HG03039 (cell line): ENCODE data around the gene CCIN.

Source experiments
- ATAC-seq: cut with Tn5 transposase; IDR thresholded peaks from one replicate; pipeline ENCODE4 v1.9.1; 2021; ENCODE audit warnings: mild to moderate bottlenecking, moderate library complexity; ENCODE audit not compliant: unreplicated experiment

Gene CCIN

DNA sequence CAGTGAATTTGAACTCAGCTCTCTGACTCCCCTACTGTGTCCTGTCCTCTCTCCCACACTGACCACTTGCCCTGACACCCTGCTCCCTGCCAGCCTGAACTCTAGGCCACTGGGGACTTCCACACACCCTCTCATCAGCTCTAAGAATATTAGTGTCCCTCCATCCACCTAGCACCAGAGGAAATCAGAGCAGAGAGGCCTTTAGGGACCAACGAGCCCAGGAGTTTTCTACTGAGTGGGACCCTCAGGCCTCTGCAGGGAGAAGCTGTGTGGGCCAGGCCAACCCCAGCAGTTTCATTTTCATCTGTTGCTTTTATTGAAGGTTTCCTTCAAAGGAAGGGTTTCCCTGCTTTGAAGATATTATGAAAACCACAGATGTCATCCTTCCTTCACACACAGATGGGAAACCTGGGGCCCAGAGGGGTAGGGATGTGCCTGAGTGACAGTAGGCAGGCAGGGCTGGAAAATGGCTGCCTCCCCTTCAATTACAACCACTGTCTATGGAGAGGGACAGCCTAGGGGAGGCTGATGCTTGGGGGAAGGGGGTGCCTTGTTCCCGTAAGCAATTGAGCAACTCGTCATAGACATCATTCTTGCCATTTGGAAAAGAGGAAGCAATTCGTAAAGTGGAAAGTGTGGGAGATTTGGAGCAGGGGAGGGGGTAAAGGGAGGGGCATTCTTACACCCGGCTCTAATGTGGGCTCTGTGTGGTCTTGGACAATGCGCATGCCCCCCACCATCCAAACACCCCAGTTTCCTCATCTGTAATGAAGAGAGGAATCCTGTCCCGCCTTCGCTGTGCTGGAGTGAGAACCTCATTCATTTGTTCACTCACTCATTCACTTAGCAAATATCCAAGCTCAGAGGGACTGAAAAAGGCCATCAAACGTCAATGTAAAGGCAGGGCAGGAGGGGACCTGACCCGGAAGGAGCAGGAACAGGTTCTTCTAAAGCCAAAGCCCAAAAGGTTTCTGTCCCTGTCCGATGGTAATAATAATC is 28.8 kb upstream of the CCIN start:
- ATAC-seq: no peak

DNA sequence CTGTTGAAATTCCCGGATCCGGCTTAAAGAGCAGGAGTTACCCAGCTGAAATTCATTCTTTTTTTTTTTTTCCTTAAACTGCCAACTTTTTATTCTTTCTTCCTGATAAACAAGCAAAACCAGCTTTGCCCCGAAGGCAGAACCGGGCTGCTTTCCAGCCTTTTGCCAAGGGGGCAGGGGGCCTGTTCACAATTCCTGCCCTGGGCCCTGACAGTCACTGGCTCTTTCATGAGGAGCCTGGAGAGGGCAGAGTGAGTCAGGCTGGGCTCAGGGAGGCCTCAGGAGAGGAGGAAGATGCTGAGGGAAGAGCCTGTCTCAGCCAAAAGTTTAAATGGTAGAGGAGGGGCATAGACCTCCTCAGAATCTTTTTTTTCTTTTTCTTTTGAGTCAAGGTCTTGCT is 27.9 kb upstream of the CCIN start:
- no peak for ATAC-seq

DNA sequence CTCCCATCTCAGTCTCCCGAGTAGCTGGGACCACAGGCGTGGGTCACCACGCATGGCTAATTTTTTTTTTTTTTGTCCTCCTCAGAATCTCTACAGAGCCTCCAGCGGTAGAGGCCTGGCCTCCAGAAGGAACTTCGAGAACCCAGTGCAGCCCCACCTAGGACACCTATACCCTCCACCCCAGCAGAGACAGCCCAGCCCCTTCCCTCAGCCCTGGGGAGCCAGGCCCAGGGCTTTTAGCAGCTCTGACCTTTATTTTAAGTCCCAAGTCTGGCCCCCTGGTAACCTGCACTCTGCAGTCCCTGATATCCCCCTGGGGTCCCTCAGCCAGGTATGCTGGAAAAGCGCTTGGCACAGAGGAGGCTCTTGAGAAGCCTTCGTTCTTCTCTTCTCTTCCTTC is 27.4 kb upstream of the CCIN start:
- no peak for ATAC-seq

DNA sequence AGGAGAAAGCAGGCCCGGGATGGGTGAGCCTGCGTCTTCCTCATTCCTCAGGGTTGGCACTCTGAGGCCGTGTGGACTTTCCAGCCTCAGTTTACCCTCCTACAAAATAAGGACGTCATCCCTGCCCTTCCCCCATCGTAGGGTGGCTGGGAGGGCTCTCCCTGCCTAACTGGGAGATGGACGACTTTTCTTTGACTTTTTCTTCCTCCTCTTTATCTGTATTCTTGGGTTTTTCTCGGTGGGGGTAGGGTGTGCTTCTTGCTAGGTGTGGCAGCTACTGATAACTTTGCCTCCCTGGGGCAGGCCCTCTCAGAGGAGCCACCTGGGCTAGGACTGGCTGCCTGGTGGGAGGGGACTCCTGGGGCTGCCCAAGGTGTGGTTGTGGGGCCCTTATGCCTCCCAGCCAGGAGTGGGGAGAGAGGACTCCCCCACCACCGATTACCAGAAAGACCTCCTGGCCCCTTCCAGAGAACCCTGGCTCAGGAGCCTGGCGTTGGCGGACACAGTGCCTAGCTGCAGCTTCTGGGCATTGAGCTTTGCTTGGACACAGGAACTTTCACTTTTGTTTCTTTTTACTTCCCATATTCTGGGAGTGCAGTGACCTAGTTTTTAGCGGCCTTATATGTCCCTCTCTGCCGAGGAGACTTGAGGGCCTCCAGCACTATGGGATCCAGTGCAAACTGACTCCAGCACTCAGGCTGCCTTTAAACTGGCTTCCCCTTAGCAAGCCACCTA is 26.5 kb upstream of the CCIN start:
- no peak for ATAC-seq

GRCh38 chr9:36143245-36143641 is 25.9 kb upstream of the CCIN start:
- ATAC-seq: no peak

DNA sequence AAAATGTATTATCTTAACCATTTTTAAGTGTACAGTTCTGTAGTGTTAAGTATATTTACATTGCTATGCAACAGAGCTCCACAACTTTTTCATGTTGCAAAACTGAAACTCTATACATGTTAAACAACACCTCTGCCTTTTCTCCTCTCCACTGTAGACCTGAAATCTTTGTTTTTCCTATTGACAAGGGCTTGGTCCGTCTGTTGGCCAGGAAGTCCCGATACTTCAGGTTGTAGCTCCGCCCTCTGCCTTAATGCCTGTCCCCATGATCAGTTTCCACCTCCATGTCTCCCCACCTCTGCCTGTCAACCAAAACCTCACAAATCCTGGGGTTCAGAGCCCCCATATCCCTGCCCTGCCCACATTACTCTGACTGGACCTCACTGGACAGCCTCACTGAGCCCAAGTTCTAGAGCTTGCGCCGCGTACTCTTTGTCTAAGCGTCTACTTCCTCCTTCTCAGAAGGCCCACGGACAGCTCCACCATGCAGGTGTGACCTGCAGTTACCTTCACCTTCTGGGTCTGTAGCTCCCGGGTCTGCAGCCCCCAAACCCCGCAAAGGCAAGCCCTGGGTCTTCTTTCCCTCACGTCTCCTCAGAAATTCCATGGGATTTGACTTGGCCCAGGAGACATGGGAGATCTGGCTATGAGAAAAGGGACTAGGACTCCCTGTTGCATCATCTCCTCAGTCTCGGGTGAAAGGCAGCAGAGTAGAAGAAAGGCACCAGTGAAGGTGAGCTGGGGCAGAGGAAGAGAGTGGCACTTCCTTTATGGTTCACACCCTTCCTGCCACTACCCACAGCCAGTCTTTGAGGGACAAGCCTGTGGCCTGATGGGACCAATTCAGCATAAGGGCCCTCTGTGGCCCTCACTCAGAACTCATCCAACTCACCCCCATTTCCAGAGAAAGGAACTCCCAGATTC is 24.6 kb upstream of the CCIN start:
- no peak for ATAC-seq

GRCh38 chr9:36145970-36146369 is 23.2 kb upstream of the CCIN start:
- ATAC-seq: no peak

- ATAC-seq: no peak
Observed at GRCh38 chr9:36146651-36147050, 22.5 kb upstream of the CCIN start.

GRCh38 chr9:36147441-36148175 is 21.6 kb upstream of the CCIN start:
- no peak for ATAC-seq

GRCh38 chr9:36148311-36149051 is 20.7 kb upstream of the CCIN start:
- ATAC-seq: no peak

- ATAC-seq: no peak
Observed at GRCh38 chr9:36149197-36149596, 20.0 kb upstream of the CCIN start.

GRCh38 chr9:36150574-36151315 is 18.4 kb upstream of the CCIN start:
- ATAC-seq: no peak

- peak; percentile 63 for ATAC-seq
Observed at GRCh38 chr9:36151316-36152210, 17.6 kb upstream of the CCIN start.

DNA sequence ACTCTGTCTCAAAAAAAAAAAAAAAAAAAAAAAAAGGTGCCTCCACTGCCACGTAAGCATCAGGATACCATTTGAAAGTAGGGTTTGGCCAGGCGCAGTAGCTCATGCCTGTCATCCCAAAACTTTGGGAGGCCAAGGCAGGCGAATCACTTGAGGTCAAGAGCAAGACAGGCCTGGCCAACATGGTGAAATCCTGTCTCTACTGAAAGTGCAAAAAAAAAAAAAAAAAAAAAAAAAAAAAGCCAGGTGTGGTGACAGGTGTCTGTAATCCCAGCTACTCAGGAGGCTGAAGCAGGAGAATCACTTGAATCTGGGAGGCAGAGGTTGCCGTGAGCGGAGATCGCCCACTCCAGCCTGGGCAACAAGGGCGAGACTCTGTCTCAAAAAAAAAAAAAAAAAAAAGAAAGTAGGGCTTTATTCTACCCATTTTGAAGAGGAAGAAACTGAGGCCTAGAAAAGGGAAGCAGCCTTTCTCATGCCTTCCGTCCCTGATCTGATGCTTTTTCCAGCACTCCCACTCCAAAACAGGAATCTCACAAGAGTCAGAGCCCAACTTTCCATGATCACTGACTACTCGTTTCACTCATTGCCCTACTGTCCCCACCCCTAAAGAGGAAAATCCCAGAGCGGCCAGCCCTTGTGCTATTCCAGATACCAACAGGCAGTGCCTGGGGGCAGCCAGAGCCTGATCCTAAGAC is 16.3 kb upstream of the CCIN start:
- ATAC-seq: no peak

DNA sequence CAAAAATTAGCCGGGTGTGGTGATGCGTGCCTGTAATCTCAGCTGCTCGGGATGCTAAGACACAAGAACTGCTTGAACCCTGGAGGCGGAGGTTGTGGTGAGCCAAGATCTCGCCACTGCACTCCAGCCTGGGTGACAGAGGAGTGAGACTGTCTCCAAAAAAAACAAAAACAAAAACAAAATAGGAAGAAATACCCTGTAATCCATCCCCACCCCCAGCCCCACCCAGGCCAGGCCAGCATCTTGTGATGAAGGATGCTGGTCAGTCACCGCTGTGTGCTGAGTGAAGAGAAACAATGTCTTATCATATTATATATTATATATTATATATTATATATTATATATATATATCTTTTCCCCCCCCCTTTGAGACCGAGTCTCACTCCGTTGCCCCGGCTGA is 15.4 kb upstream of the CCIN start:
- ATAC-seq: no peak

- no peak for ATAC-seq
Observed at GRCh38 chr9:36154331-36154952, 14.7 kb upstream of the CCIN start.

DNA sequence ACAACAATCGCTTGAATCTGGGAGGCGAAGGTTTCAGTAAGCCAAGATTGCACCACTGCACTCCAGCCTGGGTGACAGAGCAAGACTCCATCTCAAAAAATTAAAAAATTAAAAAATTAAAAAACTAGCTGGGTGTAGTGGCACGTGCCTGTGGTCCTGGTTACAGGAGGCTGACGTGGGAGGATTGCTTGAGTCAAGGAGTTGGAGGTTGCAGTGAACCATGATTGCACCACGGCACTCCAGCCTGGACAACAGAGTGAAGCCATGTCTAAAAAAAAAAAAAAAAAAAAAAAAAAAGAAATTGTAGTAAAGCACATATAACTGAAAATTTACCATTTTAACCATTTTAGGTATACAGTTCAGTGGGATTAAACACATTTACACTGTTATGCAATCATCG is 13.1 kb upstream of the CCIN start:
- ATAC-seq: no peak
